Activated naive CD4-positive, alpha-beta T cell treated with Interleukin-2 at 50 U/mL for 16 hours (primary cell): ENCODE results near the gene SMG6.
A peak's percentile ranks its signal among the peaks of the same experiment; 100 is the strongest.

Experiments used
- DNase-seq: peaks from one replicate; pipeline ENCODE4 v3.0.0-alpha.2; 2020

Gene SMG6

DNA sequence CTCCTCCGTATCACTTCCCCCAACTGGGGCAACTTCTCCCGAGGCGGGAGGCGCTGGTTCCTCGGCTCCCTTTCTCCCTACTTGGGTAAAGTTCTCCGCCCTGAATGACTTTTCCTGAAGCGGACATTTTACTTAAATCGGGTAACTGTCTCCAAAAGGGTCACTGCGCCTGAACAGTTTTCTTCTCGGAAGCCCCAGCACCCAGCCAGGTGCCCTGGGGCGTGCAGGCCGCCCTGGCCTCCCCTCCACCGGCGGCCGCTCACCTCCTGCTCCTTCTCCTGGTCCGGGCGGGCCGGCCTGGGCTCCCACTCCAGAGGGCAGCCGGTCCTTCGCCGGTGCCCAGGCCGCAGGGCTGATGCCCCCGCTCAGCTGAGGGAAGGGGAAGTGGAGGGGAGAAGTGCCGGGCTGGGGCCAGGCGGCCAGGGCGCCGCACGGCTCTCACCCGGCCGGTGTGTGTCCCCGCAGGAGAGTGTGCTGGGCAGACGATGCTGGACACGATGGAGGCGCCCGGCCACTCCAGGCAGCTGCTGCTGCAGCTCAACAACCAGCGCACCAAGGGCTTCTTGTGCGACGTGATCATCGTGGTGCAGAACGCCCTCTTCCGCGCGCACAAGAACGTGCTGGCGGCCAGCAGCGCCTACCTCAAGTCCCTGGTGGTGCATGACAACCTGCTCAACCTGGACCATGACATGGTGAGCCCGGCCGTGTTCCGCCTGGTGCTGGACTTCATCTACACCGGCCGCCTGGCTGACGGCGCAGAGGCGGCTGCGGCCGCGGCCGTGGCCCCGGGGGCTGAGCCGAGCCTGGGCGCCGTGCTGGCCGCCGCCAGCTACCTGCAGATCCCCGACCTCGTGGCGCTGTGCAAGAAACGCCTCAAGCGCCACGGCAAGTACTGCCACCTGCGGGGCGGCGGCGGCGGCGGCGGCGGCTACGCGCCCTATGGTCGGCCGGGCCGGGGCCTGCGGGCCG, 247.1 kb downstream of the SMG6 start:
- DNase-seq = peak; percentile 56

DNA sequence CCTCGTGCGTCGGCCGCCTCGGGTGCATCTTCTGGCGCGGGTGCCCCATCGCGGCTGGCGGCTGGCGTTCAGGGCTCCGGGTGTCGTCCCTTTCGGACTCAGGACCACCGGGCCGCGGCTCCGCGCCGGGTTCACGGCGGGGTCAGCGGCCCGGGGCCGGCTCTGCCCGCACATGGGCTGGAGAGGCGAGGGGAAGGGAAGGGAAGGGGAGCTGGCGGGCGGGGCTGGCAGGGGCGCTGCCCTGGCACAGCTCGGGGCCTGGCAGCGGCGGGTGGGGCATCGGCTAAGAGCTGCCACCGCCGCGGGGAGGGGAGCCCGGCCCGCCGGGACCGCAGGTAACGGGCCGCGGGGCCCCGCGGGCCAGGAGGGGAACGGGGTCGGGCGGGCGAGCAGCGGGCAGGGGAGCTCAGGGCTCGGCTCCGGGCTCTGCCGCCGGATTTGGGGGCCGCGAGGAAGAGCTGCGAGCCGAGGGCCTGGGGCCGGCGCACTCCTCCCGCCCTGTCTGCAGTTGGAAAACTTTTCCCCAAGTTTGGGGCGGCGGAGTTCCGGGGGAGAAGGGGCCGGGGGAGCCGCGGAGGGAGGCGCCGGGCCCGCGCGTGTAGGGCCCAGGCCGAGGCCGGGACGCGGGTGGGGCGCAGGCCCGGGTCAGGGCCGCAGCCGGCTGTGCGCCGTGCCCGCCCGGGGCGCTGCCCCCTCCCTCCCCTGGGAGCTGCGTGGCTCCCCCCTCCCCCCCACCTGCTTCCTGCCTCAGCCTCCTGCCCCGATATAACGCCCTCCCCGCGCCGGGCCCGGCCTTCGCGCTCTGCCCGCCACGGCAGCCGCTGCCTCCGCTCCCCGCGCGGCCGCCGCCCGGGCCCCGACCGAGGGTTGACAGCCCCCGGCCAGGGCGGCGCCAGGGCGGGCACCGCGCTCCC, 248.0 kb downstream of the SMG6 start:
- peak; percentile 33 for DNase-seq

- peak; percentile 83 for DNase-seq
Observed at GRCh38 chr17:2054512-2055291, 248.9 kb downstream of the SMG6 start, which contains the start of gene HIC1. Gene HIC1 (plus strand): TSS chr17:2055103. CDS start chr17:2056691, 1,588 bp downstream.

- no peak for DNase-seq
Observed at GRCh38 chr17:2054262-2054511, 249.4 kb downstream of the SMG6 start.

- DNase-seq = peak; percentile 80
Observed at GRCh38 chr17:2053380-2054261, 250.0 kb downstream of the SMG6 start.

DNA sequence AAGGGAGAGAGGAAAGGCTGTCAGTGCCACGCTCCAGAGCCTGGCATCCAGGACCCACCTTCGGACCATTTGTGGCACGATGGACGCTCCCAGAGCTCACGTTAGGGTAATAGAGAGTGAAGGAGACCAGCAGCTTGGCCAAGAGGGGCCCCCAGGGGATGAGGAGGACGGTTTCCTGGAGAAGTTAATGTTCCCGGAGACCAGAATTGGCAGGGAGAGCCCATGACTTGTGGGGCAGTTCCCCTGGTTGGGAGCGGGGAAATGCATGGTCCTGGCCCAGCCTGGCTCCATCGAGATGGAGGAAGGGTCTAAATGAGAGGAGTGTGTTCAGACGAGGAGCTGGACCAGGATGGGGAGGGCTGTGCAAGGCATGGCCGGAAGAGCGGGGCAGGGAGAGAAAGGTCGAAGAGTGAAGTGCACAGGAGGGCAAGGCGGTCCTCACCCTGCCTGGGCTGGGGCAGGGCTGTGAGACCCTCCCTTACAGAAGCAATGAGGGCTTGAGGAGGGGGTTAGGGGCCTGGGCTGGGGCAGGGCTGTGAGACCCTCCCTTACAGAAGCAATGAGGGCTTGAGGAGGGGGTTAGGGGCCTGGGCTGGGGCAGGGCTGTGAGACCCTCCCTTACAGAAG, 251.5 kb downstream of the SMG6 start:
- DNase-seq = no peak

DNA sequence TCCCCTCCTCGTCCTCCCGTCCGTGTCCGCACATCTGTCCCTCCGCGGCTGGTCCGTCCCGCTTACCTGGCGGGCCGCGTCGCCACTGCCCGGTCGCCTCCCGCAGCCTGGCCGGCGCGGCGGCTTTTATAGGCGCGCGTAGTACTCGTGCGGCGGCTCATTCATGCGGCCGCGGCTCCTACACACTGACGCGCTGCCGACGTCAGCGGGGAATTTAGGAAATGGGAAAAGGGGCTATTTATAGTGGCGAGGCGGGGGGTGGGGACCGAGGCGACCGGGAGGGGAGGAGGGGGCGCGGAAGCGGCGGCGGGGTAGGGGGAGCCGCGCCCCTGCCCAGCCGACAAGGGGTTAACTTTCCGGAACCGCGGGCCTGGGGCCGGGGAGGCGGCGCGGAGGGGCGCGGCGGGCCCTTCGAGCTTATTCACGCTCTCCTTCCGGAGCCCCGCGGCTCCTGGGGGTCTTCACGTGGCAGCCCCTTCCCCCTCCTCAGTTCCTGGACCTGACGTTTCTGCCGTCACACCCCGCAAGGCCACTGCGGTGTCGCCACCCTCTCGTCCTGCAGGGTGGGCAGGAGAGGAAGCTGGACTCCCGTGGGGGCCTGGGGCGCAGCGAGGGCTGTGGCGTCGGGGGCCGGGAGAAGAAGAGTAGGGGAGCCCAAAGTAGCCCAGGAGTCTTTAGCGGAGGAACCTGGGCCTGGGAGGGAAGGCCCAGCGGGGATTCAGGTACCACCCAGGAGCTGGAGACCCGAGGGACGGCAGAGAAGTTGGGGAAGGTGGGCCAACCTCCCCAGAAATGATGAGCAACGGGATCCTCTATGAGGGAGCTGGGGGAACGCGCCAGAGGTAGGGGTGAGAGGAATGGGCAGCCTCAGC, 252.3 kb downstream of the SMG6 start:
- peak; percentile 24 for DNase-seq

GRCh38 chr17:2050300-2051060, 253.1 kb downstream of the SMG6 start:
- peak; percentile 75 for DNase-seq

DNA sequence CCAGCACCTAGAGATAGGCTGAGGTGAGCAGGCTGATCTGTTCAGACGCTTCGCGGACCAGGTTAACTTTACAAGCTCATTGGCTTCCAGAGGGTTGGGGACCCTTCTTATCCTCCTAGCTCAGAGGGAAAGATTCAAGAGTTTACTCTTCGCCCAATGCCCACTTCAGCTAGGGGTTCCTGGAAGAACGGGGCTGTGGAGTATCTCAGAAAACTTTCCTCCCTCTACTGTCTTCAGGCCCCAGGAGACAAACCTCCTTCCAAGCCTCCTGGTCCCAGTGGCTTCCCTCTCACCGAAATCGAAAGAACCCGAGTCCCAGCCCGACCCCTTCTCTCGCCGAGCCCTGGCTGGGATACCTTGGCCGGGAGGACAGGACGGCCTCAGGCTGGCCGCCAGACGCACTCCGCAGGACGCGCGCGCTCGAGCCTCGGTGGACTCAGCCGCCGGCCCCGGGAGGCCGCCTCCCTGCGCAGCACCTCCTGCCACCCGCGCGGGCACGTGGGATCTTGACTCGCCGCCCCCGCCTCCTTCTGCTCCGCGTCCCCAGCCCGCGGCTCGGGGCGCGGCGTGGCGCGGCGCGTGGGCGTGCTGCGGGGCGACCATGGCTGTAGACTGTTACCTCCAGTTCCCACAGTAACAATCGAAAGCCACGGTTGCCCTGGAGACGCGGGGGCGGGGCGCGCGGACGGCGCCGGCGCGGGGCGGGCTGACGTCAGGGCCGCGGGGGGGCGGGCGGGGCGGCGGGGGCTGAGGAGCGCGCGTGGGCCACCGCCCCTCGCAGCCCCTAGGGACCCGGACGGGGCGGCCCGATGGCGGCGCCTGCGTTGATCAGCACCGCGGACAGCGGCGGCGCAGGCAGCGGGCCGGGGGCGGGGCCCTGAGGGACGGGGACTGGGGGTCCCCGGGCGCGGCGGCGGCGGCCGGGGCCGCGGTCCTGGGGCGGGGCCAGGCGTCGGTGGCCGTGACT, 254.0 kb downstream of the SMG6 start:
- peak; percentile 92 for DNase-seq

DNA sequence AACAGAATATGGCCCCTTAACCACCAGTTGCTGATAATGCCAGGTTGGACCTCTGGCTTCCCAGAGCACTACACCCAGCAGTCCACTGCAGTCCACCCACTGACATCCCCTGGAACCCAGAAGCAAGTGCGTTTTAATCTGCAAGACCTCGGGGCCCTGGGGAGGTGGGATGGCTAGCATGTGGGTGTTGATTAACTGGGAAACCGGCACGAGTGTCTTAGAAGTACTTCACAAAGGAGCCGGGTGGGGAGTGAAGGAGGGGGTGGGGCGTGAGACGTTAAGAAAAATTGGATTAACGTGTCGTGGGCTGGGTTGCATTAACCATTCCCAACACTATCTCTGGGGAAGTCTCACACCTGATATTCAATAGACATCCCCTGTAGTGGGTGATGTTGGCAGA, 254.8 kb downstream of the SMG6 start:
- DNase-seq = no peak

- no peak for DNase-seq
Observed at GRCh38 chr17:2047590-2047989, 256.0 kb downstream of the SMG6 start.

GRCh38 chr17:2044263-2044894, 259.2 kb downstream of the SMG6 start:
- no peak for DNase-seq

GRCh38 chr17:2043785-2044184, 259.8 kb downstream of the SMG6 start:
- no peak for DNase-seq

DNA sequence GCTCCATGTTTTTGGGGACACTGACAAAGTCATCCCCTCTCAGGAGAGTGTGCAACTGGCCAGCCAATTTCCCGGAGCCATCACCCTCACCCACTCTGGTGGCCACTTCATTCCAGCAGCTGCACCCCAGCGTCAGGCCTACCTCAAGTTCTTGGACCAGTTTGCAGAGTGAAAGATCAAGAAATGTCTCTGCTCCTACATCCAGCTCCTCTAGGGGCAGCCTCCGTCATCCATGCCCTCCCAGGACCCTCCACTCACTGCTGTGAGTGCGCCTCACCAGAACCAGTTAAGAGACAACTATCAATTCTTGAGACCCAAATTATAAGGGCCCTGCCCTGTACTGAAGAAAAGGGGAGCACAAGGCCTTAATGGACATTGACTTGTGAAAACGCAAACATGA, 260.7 kb downstream of the SMG6 start:
- no peak for DNase-seq

GRCh38 chr17:2042390-2042847, 261.2 kb downstream of the SMG6 start:
- DNase-seq = no peak

- peak; percentile 96 for DNase-seq
Observed at GRCh38 chr17:2041561-2042389, 261.8 kb downstream of the SMG6 start, which contains the start of gene OVCA2. Gene OVCA2 (plus strand): TSS chr17:2042022. CDS start chr17:2042048, 26 bp downstream.
